HL-60 (cell line): ENCODE data around the gene ARF5.

Experiments used
- DNase-seq, 2 experiments: peaks; one replicate each; pipeline ENCODE4 v3.0.0-alpha.2; 2010 to 2020; ENCODE audit warnings: low read depth in 1 of 2, low spot score in 1 of 2
- H3K27ac ChIP-seq: fragments of 250-450 bp; sonication (Bioruptor Pico); replicated peaks from 2 replicates; pipeline ENCODE4 v1.5.1; 2020; ENCODE audit warnings: mild to moderate bottlenecking, moderate library complexity
- H3K27me3 ChIP-seq: fragments of 250-450 bp; sonication (Bioruptor Pico); 2 replicates; pipeline ENCODE4 v1.5.1; 2021; ENCODE audit warnings: mild to moderate bottlenecking, moderate library complexity; ENCODE audit not compliant: insufficient read depth, poor library complexity, severe bottlenecking
- H3K4me3 ChIP-seq: replicated peaks from 2 replicates; pipeline ENCODE4 v1.5.1; 2011; ENCODE audit warnings: mild to moderate bottlenecking, control low read depth, low read length; ENCODE audit not compliant: insufficient read depth
- CTCF ChIP-seq: IDR thresholded peaks from one replicate; pipeline ENCODE4 v1.5.1; 2011; ENCODE audit warnings: low read length, control low read depth, inconsistent platforms; ENCODE audit not compliant: insufficient read depth
- GABPA ChIP-seq: IDR thresholded peaks from 2 replicates; pipeline ENCODE4 v1.6.1; 2012; ENCODE audit warnings: low read depth
- POLR2AphosphoS5 ChIP-seq: IDR thresholded peaks from 2 replicates; pipeline ENCODE4 v1.6.1; 2012; ENCODE audit warnings: low read depth
- REST ChIP-seq: IDR thresholded peaks from 2 replicates; pipeline ENCODE4 v1.6.1; 2012; ENCODE audit warnings: low read depth; ENCODE audit not compliant: insufficient replicate concordance
- SPI1 ChIP-seq: IDR thresholded peaks from 2 replicates; pipeline ENCODE4 v1.6.1; 2012; ENCODE audit warnings: low read depth, mild to moderate bottlenecking, borderline replicate concordance

The ARF5 gene

GRCh38 chr7:127616724-127617123, 28.5 kb downstream of the ARF5 start:
- H3K27me3 ChIP-seq, result peaks cover 45% of the 10 kb centered on the region
- no peak overlapping the region for H3K27ac ChIP-seq
- no peak overlapping the region for H3K4me3 ChIP-seq
- no peak for DNase-seq
- TF ChIP-seq REST (no peak), GABPA (no peak), CTCF (no peak), POLR2AphosphoS5 (no peak), SPI1 (no peak)

GRCh38 chr7:127618042-127618441, 29.8 kb downstream of the ARF5 start, which contains the start of gene PAX4:
TSS of gene PAX4 (minus strand) at chr7:127618142. CDS start at chr7:127615928, 2,214 bp downstream.
- no peak for DNase-seq
- TF ChIP-seq SPI1 (no peak), CTCF (no peak), POLR2AphosphoS5 (no peak), REST (no peak), GABPA (no peak)
- Histone ChIP-seq H3K27me3 (peaks cover 49% of the 10 kb centered on the region), H3K4me3 (no peak within 1 kb of the TSS), H3K27ac (no peak within 1 kb of the TSS)

- no peak for DNase-seq
- no peak for TF ChIP-seq SPI1
- no peak for TF ChIP-seq REST
- no peak for TF ChIP-seq CTCF
- TF ChIP-seq GABPA, result no peak
- TF ChIP-seq POLR2AphosphoS5, result no peak
- H3K27me3 ChIP-seq, result peaks cover 49% of the 10 kb centered on the region
- no peak overlapping the region for H3K4me3 ChIP-seq
- H3K27ac ChIP-seq, result no peak overlapping the region
Measured at GRCh38 chr7:127618775-127619174, 30.6 kb downstream of the ARF5 start.
